D721Med (cell line): ENCODE data around the gene MACF1.

Source experiments
- DNase-seq: peaks from one replicate; pipeline ENCODE4 v3.0.0; 2011; ENCODE audit warnings: low spot score; ENCODE audit not compliant: insufficient read length
- FAIRE-seq: peaks from 2 replicates; lab custom pipeline; 2011; peaks lifted over from hg19 to GRCh38; lab: Jason Lieb, UNC
- TF ChIP-seq, protein P1 (sequence below): IDR thresholded peaks from 2 replicates; pipeline ENCODE4 v1.5.1; 2012; ENCODE audit warnings: mild to moderate bottlenecking, control low read depth; ENCODE audit not compliant: insufficient read depth; ENCODE audit errors: missing control alignments

Gene MACF1

DNA sequence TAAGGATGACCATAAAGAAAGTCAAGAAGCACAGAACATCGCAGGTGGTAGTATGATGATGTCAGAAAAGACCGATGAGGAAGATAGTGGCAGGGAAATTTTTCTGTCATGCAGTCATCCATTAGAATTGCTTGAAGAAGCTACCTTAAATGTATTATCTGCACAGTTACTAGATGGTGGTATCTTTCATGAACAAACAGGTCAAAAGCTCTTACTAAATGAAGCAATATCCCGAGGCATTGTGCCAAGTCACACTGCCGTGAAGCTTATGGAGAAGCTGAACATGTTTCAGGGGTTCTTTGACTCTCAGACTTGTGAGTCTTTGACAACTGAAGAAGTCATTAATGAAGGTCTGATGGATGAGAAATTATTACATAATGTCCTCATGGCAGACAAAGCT lies 128.8 kb downstream of the MACF1 start:
- no peak for FAIRE-seq
- TF ChIP-seq, protein P1, sequence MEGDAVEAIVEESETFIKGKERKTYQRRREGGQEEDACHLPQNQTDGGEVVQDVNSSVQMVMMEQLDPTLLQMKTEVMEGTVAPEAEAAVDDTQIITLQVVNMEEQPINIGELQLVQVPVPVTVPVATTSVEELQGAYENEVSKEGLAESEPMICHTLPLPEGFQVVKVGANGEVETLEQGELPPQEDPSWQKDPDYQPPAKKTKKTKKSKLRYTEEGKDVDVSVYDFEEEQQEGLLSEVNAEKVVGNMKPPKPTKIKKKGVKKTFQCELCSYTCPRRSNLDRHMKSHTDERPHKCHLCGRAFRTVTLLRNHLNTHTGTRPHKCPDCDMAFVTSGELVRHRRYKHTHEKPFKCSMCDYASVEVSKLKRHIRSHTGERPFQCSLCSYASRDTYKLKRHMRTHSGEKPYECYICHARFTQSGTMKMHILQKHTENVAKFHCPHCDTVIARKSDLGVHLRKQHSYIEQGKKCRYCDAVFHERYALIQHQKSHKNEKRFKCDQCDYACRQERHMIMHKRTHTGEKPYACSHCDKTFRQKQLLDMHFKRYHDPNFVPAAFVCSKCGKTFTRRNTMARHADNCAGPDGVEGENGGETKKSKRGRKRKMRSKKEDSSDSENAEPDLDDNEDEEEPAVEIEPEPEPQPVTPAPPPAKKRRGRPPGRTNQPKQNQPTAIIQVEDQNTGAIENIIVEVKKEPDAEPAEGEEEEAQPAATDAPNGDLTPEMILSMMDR: no peak
- DNase-seq: no peak

DNA sequence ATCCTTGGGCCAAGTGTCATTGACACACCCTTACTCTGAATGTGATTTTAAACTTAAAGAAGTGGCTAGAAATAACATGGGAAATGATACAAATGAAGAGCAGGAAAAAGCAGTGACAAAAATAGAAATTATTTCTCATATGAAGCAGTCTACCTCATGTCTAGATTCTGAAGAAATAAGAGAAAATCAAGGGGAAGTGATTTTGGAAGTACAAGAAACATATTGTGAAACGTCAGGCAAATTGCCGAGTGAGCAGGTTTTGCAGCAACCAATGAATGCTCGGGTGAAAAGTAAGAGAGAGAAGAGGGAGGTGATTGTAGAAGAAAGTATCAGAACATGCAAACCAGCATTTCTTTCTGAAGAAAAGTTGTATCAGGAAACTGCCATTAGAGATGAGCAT lies 130.7 kb downstream of the MACF1 start:
- TF ChIP-seq, protein P1: no peak
- no peak for FAIRE-seq

DNA sequence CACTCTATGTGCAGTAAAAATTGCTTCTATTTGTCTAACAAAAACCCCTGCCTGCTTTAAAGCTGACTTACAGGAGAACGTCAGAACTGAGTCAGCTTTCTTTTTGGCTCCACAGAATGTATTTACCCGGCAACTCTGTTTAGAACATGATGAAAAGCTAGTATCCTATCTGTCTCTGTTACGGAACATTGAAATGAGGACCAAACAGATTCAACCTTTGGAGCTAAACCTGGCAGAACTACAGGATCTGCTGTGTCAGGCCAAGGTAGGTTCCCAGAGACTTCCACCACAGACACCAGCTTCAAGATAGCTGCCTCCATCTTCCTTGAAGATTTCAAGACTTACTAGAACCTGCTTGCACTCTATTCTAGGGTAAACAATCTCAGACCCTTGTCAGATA lies 132.6 kb downstream of the MACF1 start:
- FAIRE-seq (no peak), DNase-seq (no peak)
- TF ChIP-seq, protein P1: no peak

More for the DNA sequence above, 130.7 kb downstream of the MACF1 start:
- no peak for DNase-seq

DNA sequence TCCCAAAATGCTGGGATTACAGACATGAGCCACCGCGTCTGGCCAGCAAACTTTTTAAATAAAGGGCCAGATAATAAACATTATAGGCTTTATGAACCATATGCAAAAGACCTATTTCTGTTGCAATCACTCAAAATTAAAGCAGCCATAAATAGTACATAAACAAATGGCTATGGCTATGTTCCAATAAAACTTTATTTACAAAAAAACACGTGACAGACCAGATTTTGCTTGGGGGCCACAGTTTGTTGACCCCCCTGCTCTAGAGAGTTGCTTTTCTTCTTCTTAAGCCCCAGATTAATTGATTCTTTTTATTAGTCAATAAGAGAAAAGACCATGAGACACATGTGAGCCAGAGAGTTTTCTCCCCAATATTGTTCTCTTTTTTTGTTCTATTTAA lies 138.3 kb downstream of the MACF1 start:
- no peak for DNase-seq
- TF ChIP-seq, protein P1: no peak
- no peak for FAIRE-seq

DNA sequence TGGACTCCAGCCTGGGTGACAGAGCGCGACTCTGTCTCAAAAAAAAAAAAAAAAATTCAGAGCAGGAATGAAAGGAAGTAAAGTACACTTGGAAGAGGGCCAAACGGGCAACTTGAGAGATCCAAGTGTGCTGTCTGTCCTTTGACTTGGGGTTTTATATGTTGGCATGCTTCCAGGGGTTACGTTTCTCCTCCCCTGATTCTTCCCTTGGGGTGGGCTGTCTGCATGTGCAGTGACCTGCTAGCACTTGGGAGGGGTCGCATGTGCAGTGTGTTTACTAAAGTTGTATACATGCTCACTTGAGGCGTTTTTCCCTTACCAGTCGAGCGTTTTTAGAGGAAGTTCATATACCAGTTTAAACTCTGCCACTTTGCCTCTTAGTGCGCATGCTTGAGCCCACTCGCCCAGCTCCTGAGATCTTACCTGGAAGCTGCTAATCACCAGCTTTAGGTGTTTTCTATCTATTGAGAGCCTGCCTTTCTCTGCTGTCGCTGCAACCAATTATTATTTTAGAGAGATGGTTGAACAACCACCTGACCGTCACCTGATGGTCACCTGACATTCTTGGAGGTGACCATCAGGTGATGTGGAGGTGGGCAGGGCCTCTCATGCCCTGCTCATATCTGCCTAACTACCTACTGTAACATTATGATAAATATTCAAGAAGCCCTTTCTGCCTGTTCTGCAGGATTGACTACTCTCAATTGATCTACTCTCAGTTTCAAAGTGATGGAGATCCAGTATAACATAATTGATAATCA lies 140.1 kb downstream of the MACF1 start:
- TF ChIP-seq, protein P1: no peak
- no peak for DNase-seq
- FAIRE-seq: no peak

DNA sequence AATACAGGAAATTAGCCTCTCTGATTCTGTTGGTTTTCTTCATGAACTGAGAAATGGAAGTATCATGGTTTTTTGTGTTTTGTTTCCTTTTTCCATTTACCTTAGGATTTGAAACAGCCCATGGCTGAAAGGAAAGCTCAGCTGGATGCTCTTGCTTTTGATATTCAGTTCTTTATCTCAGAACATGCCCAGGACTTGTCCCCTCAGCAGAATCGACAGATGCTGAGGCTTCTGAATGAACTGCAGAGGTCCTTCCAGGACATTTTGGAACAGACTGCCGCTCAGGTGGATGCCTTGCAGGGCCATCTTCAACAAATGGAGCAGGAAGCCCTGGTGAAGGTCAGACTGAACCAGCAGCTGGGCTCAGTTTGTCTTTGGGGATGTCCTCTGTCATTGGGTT lies 142.4 kb downstream of the MACF1 start:
- DNase-seq (no peak), FAIRE-seq (no peak)
- TF ChIP-seq, protein P1: no peak

DNA sequence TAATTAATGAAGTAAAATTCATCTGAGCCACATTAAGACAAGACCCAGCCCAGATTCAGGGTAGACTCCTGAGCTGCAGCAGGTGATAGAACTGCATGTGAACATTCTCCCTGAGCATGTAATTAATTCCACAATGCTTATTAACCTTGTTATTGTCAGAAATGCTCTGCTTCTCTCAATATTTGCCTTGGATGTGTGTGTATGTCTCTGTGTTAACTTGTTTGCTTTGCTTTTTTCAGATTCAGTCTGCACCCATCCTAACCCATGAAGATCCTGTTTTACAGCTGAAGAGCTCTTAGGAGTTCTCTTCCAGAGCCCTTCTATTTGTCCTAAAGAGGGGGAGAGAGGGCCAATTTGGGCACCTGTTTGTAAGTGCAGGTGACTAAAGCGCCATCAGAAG lies 143.8 kb downstream of the MACF1 start:
- DNase-seq (no peak), FAIRE-seq (no peak)
- TF ChIP-seq, protein P1: no peak
